ENCODE measurements around the gene BSPH1. TPM values are rescaled to one million over a fixed set of nuclear protein-coding genes. Genes with fewer than 3 reads are reported as not detected.
"Not testable (repeated sequence)": the region's sequence is repeated elsewhere in the genome, so short reads cannot be mapped to it uniquely, and the experiment has no call there.

Gene BSPH1
- total RNA-seq, 1 donor from 2014 or later: not detected

GRCh38 chr19:48006762-48007161 is 14.8 kb upstream of the BSPH1 start:
- H3K27me3 ChIP-seq (ENCODE audit: control insufficient read depth in 3 of 3, insufficient read depth in 3 of 3, low read length in 3 of 3): peaks cover 0 to 16% (median 3%) of the 10 kb centered on the region in 3 donors
- H3K9ac ChIP-seq (ENCODE audit: low read depth in 1 of 3, low read length in 3 of 3): no peak overlapping the region
- no peak overlapping the region for H3K27ac ChIP-seq (ENCODE audit: low read depth, low read length)
- H3K9me3 ChIP-seq (ENCODE audit: control insufficient read depth in 3 of 3, low read length in 3 of 3): peaks cover 0 to 5% (median 2%) of the 10 kb centered on the region in 3 donors
- no peak overlapping the region for H3K4me3 ChIP-seq (ENCODE audit: low read length in 3 of 3)
- H3K4me1 ChIP-seq (ENCODE audit: control insufficient read depth in 3 of 3, insufficient read depth in 3 of 3, low read length in 3 of 3): no peaks in the 10 kb centered on the region
- no peaks in the 10 kb centered on the region for H3K36me3 ChIP-seq (ENCODE audit: control insufficient read depth in 3 of 3, insufficient read depth in 3 of 3, low read length in 3 of 3)

- H3K36me3 ChIP-seq (ENCODE audit: control insufficient read depth in 3 of 3, insufficient read depth in 3 of 3, low read length in 3 of 3): no peaks in the 10 kb centered on the region
- no peak overlapping the region for H3K27ac ChIP-seq (ENCODE audit: low read depth, low read length)
- peaks cover 0 to 16% (median 3%) of the 10 kb centered on the region in 3 donors for H3K27me3 ChIP-seq (ENCODE audit: control insufficient read depth in 3 of 3, insufficient read depth in 3 of 3, low read length in 3 of 3)
- no peak overlapping the region for H3K9ac ChIP-seq (ENCODE audit: low read depth in 1 of 3, low read length in 3 of 3)
- no peaks in the 10 kb centered on the region for H3K4me1 ChIP-seq (ENCODE audit: control insufficient read depth in 3 of 3, insufficient read depth in 3 of 3, low read length in 3 of 3)
- no peak overlapping the region for H3K4me3 ChIP-seq (ENCODE audit: low read length in 3 of 3)
- H3K9me3 ChIP-seq (ENCODE audit: control insufficient read depth in 3 of 3, low read length in 3 of 3): peaks cover 0 to 6% (median 1%) of the 10 kb centered on the region in 3 donors
Measured at GRCh38 chr19:48004236-48004635, 12.3 kb upstream of the BSPH1 start.

- no peak overlapping the region for H3K27ac ChIP-seq (ENCODE audit: low read depth, low read length)
- no peak overlapping the region for H3K4me3 ChIP-seq (ENCODE audit: low read length in 3 of 3)
- H3K9ac ChIP-seq (ENCODE audit: low read depth in 1 of 3, low read length in 3 of 3): no peak overlapping the region
- H3K9me3 ChIP-seq (ENCODE audit: control insufficient read depth in 3 of 3, low read length in 3 of 3): peaks cover 0 to 6% (median 0%) of the 10 kb centered on the region in 3 donors
- no peaks in the 10 kb centered on the region for H3K36me3 ChIP-seq (ENCODE audit: control insufficient read depth in 3 of 3, insufficient read depth in 3 of 3, low read length in 3 of 3)
- H3K4me1 ChIP-seq (ENCODE audit: control insufficient read depth in 3 of 3, insufficient read depth in 3 of 3, low read length in 3 of 3): no peaks in the 10 kb centered on the region
- H3K27me3 ChIP-seq (ENCODE audit: control insufficient read depth in 3 of 3, insufficient read depth in 3 of 3, low read length in 3 of 3): peaks cover 0 to 12% (median 4%) of the 10 kb centered on the region in 3 donors
Measured at GRCh38 chr19:48000846-48001245, 8.9 kb upstream of the BSPH1 start.

GRCh38 chr19:47998800-47999199 is 6.8 kb upstream of the BSPH1 start:
- no peaks in the 10 kb centered on the region for H3K36me3 ChIP-seq (ENCODE audit: control insufficient read depth in 3 of 3, insufficient read depth in 3 of 3, low read length in 3 of 3)
- peaks cover 0 to 6% (median 0%) of the 10 kb centered on the region in 3 donors for H3K9me3 ChIP-seq (ENCODE audit: control insufficient read depth in 3 of 3, low read length in 3 of 3)
- no peaks in the 10 kb centered on the region for H3K4me1 ChIP-seq (ENCODE audit: control insufficient read depth in 3 of 3, insufficient read depth in 3 of 3, low read length in 3 of 3)
- no peak overlapping the region for H3K27ac ChIP-seq (ENCODE audit: low read depth, low read length)
- H3K9ac ChIP-seq (ENCODE audit: low read depth in 1 of 3, low read length in 3 of 3): no peak overlapping the region
- peaks cover 0 to 5% (median 5%) of the 10 kb centered on the region in 3 donors for H3K27me3 ChIP-seq (ENCODE audit: control insufficient read depth in 3 of 3, insufficient read depth in 3 of 3, low read length in 3 of 3)
- H3K4me3 ChIP-seq (ENCODE audit: low read length in 3 of 3): no peak overlapping the region

- Histone ChIP-seq H3K27ac (ENCODE audit: low read depth, low read length) (no peak overlapping the region), H3K36me3 (ENCODE audit: control insufficient read depth in 3 of 3, insufficient read depth in 3 of 3, low read length in 3 of 3) (no peaks in the 10 kb centered on the region), H3K27me3 (ENCODE audit: control insufficient read depth in 3 of 3, insufficient read depth in 3 of 3, low read length in 3 of 3) (peaks cover 3 to 5% (median 3%) of the 10 kb centered on the region in 3 donors)
Measured at GRCh38 chr19:47996230-47996727, 4.3 kb upstream of the BSPH1 start.

GRCh38 chr19:47994209-47994802 is 2.3 kb upstream of the BSPH1 start, which contains the start of gene ELSPBP1:
Gene ELSPBP1, plus strand, starts transcription at chr19:47994632. Its CDS starts 14,036 bp downstream, at chr19:48008668.
- peaks cover 3 to 10% (median 6%) of the 10 kb centered on the region in 3 donors for H3K27me3 ChIP-seq (ENCODE audit: control insufficient read depth in 3 of 3, insufficient read depth in 3 of 3, low read length in 3 of 3)
- no peaks in the 10 kb centered on the region for H3K4me1 ChIP-seq (ENCODE audit: control insufficient read depth in 3 of 3, insufficient read depth in 3 of 3, low read length in 3 of 3)
- no peaks in the 10 kb centered on the region for H3K9me3 ChIP-seq (ENCODE audit: control insufficient read depth in 3 of 3, low read length in 3 of 3)
- no peaks in the 10 kb centered on the region for H3K36me3 ChIP-seq (ENCODE audit: control insufficient read depth in 3 of 3, insufficient read depth in 3 of 3, low read length in 3 of 3)
- no peak within 1 kb of the TSS for H3K9ac ChIP-seq (ENCODE audit: low read depth in 1 of 3, low read length in 3 of 3)
- H3K4me3 ChIP-seq (ENCODE audit: low read length in 3 of 3): no peak within 1 kb of the TSS
- H3K27ac ChIP-seq (ENCODE audit: low read depth, low read length): no peak within 1 kb of the TSS

More at GRCh38 chr19:47996230-47996727, 4.3 kb upstream of the BSPH1 start:
- H3K9ac ChIP-seq (ENCODE audit: low read depth in 1 of 3, low read length in 3 of 3): no peak overlapping the region
- no peaks in the 10 kb centered on the region for H3K4me1 ChIP-seq (ENCODE audit: control insufficient read depth in 3 of 3, insufficient read depth in 3 of 3, low read length in 3 of 3)
- H3K9me3 ChIP-seq (ENCODE audit: control insufficient read depth in 3 of 3, low read length in 3 of 3): peaks cover 0 to 6% (median 0%) of the 10 kb centered on the region in 3 donors
- H3K4me3 ChIP-seq (ENCODE audit: low read length in 3 of 3): no peak overlapping the region

GRCh38 chr19:47991191-47991808 is 670 bp downstream of the BSPH1 start:
- H3K9me3 ChIP-seq (ENCODE audit: control insufficient read depth in 3 of 3, low read length in 3 of 3): no peaks in the 10 kb centered on the region
- peaks cover 3 to 14% (median 8%) of the 10 kb centered on the region in 3 donors for H3K27me3 ChIP-seq (ENCODE audit: control insufficient read depth in 3 of 3, insufficient read depth in 3 of 3, low read length in 3 of 3)
- no peak overlapping the region for H3K9ac ChIP-seq (ENCODE audit: low read depth in 1 of 3, low read length in 3 of 3)
- no peak overlapping the region for H3K4me3 ChIP-seq (ENCODE audit: low read length in 3 of 3)
- H3K4me1 ChIP-seq (ENCODE audit: control insufficient read depth in 3 of 3, insufficient read depth in 3 of 3, low read length in 3 of 3): no peaks in the 10 kb centered on the region
- H3K36me3 ChIP-seq (ENCODE audit: control insufficient read depth in 3 of 3, insufficient read depth in 3 of 3, low read length in 3 of 3): no peaks in the 10 kb centered on the region
- no peak overlapping the region for H3K27ac ChIP-seq (ENCODE audit: low read depth, low read length)

- Histone ChIP-seq H3K4me1 (ENCODE audit: control insufficient read depth in 3 of 3, insufficient read depth in 3 of 3, low read length in 3 of 3) (no peaks in the 10 kb centered on the region), H3K9me3 (ENCODE audit: control insufficient read depth in 3 of 3, low read length in 3 of 3) (no peaks in the 10 kb centered on the region), H3K27me3 (ENCODE audit: control insufficient read depth in 3 of 3, insufficient read depth in 3 of 3, low read length in 3 of 3) (peaks cover 6 to 9% (median 6%) of the 10 kb centered on the region in 3 donors), H3K4me3 (ENCODE audit: low read length in 3 of 3) (no peak overlapping the region), H3K9ac (ENCODE audit: low read depth in 1 of 3, low read length in 3 of 3) (no peak overlapping the region), H3K27ac (ENCODE audit: low read depth, low read length) (no peak overlapping the region), H3K36me3 (ENCODE audit: control insufficient read depth in 3 of 3, insufficient read depth in 3 of 3, low read length in 3 of 3) (no peaks in the 10 kb centered on the region)
Measured at GRCh38 chr19:47973529-47973928, 18.4 kb downstream of the BSPH1 start.

GRCh38 chr19:47955936-47956335 is 36.0 kb downstream of the BSPH1 start:
- H3K4me1 ChIP-seq (ENCODE audit: control insufficient read depth in 3 of 3, insufficient read depth in 3 of 3, low read length in 3 of 3); H3K27ac ChIP-seq (ENCODE audit: low read depth, low read length); H3K9ac ChIP-seq (ENCODE audit: low read depth in 1 of 3, low read length in 3 of 3); H3K36me3 ChIP-seq (ENCODE audit: control insufficient read depth in 3 of 3, insufficient read depth in 3 of 3, low read length in 3 of 3); H3K27me3 ChIP-seq (ENCODE audit: control insufficient read depth in 3 of 3, insufficient read depth in 3 of 3, low read length in 3 of 3); H3K4me3 ChIP-seq (ENCODE audit: low read length in 3 of 3); H3K9me3 ChIP-seq (ENCODE audit: control insufficient read depth in 3 of 3, low read length in 3 of 3): not testable (repeated sequence)

- not testable (repeated sequence) for H3K36me3 ChIP-seq (ENCODE audit: control insufficient read depth in 3 of 3, insufficient read depth in 3 of 3, low read length in 3 of 3); H3K4me3 ChIP-seq (ENCODE audit: low read length in 3 of 3); H3K9ac ChIP-seq (ENCODE audit: low read depth in 1 of 3, low read length in 3 of 3); H3K9me3 ChIP-seq (ENCODE audit: control insufficient read depth in 3 of 3, low read length in 3 of 3); H3K27ac ChIP-seq (ENCODE audit: low read depth, low read length); H3K4me1 ChIP-seq (ENCODE audit: control insufficient read depth in 3 of 3, insufficient read depth in 3 of 3, low read length in 3 of 3); H3K27me3 ChIP-seq (ENCODE audit: control insufficient read depth in 3 of 3, insufficient read depth in 3 of 3, low read length in 3 of 3)
Measured at GRCh38 chr19:47952132-47952531, 39.8 kb downstream of the BSPH1 start.
